NCI-H2227 treated with DMSO at 0.1 percent for 48 hours (cell line): ENCODE measurements around the gene PPM1H.
"Not testable (repeated sequence)": the region's sequence is repeated elsewhere in the genome, so short reads cannot be mapped to it uniquely, and the experiment has no call there.

Source experiments
- DNase-seq: peaks from one replicate; lab custom pipeline; 2025; lab: John Stamatoyannopoulos, UW

Gene PPM1H

DNA sequence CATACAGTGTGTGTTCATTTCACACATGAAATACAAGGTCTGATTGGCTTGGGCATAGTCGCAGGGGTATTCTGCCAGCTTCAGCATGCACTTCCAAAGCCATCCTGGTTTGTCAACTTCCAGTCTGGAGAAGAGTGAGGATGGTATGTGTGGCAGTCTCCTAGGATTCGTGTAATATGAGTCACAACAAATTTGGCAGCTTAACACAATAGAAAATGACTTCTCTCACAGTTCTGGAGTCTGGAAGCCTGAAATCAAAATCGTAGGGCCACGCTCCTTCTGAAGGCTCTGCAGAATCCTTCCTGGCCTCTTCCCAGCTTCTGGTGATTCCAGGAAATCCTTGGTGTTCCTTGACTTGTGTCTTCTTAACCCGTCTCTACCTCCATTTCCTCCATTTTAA lies 167.5 kb downstream of the PPM1H start:
- no peak for DNase-seq

DNA sequence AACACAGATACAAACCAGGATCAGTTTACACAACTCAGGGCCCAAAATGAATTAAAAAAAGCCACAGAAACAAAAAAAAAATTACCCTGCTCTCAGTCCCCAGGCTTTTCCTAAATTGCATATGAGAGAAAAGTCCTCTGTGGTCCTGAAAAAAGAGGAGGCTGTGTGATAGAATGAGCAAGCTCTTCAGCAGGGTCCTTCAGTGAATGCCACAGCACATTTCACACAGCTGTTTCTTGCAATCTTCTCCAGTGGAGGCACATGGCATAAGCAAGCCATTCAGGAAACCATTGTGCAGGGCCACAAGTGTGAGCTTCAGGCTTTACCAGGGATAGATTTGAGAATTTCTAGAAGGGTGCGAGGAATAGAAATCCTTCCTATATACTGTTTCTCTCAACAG lies 168.5 kb downstream of the PPM1H start:
- DNase-seq: no peak

DNA sequence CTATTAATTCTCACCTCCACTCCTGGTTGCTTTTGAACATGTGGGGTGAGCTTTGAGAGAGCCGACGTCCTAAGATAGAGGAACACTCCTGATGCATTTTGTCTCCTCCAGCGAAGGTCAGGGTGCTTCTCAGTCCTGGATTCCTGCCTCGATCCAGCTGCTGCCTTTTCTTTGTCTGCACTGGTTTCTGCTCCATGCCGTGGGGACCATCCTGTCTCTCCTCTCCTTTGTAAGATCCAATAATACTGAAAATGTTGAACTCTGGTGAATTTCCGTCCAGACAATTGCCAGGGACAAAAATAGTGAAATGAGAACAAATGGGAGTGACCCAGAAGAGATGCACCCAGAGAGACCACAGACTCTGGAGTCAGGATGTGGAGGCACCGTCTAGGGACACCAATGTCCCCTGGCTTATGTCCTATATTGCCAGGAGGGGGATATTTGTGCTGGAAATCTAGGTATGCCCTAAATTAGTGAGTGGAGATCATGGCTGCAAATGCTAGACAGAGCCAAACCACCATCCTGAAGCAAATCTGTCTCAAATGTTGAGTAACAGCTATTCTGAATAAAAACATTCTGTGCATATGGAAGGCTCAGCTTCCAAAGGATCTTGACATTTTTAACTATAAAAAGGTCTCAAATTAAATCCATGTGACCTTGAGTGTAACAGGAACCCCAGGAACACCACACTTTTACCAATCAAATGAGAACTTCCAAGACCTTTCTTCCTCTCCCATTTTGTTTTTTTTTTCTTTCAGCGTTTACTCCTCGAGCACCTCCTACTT lies 170.9 kb downstream of the PPM1H start:
- no peak for DNase-seq

- DNase-seq: no peak
Measured at GRCh38 chr12:62763312-62763711, 171.6 kb downstream of the PPM1H start.

DNA sequence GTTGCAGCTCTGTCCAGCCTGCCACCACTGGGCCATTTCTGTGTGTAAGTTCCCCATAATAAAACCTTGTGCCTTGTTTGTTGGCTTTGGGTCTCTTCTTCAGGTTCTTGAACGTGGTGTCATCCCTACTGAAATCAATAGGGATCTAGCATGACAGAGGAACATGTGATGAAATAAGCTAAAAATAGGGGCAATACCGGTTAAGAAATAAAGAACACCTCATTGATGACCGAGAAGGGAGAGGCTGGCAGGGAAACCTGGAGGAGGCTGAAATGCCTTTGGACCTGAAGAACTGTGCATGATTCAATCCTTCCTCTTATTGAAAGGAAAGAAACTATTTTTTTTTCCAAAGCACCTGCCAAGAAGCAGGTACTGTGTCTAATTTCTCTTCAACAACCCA lies 172.3 kb downstream of the PPM1H start:
- no peak for DNase-seq

GRCh38 chr12:62761658-62762057 lies 173.3 kb downstream of the PPM1H start:
- no peak for DNase-seq

DNA sequence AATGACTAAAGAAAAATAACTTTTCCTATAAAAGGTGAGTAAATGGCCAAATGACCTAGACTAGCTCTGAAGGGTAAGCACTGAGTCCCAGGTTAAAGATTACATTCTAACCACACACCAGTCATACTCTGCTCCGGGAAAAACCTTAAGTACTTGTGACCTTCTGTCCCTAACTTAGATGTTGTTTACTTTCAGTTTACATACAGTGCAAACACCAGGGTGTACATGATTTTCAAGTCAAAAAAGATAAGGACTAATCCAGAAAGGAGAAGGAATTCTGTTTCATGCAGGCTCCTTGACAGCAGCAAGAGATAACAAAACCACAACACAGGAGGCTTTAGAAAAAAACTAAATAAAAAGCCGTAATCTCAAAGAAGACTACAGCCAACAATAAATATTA lies 174.2 kb downstream of the PPM1H start:
- no peak for DNase-seq

GRCh38 chr12:62760341-62760740 lies 174.6 kb downstream of the PPM1H start:
- DNase-seq: not testable (repeated sequence)

DNA sequence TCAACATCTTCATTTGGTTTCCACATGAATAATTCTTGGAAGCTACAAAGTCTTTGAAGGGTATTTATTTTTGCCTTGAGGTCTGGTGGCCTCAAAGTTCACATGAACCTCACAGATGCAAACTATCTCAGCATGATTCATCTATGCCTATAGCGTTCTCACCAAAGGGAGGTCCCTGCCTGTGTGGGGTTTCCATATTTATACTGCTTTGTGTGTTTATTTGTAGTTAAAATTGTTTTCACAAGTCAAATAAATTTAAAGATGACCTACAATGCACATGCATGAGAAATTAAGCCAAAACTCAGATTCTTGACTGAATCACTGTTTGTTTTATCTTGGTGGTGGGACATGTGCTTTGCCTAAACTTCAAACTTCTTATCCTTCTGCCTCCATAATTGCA lies 176.7 kb downstream of the PPM1H start:
- DNase-seq: no peak

DNA sequence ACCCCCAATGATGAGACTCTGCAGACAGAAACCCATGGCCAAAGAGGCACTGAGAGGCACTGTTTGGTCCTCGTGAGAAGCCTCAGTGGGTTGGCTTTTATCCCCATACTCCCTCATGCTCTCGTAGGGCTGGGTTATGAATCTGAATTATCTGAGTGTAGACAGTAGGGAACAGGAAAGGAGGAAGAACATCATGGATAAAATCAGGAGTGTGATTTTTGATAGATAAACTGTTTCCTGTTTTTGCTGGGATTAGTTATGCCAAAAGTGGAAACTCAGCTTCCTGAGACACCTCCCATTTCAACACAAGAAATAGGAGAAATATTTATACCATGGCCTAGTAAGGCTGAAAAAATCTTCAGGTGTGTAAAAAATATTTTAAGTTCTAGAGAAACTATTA lies 177.9 kb downstream of the PPM1H start:
- no peak for DNase-seq

GRCh38 chr12:62754706-62755105 lies 180.2 kb downstream of the PPM1H start:
- no peak for DNase-seq

GRCh38 chr12:62751810-62752155 lies 183.2 kb downstream of the PPM1H start:
- DNase-seq: no peak

DNA sequence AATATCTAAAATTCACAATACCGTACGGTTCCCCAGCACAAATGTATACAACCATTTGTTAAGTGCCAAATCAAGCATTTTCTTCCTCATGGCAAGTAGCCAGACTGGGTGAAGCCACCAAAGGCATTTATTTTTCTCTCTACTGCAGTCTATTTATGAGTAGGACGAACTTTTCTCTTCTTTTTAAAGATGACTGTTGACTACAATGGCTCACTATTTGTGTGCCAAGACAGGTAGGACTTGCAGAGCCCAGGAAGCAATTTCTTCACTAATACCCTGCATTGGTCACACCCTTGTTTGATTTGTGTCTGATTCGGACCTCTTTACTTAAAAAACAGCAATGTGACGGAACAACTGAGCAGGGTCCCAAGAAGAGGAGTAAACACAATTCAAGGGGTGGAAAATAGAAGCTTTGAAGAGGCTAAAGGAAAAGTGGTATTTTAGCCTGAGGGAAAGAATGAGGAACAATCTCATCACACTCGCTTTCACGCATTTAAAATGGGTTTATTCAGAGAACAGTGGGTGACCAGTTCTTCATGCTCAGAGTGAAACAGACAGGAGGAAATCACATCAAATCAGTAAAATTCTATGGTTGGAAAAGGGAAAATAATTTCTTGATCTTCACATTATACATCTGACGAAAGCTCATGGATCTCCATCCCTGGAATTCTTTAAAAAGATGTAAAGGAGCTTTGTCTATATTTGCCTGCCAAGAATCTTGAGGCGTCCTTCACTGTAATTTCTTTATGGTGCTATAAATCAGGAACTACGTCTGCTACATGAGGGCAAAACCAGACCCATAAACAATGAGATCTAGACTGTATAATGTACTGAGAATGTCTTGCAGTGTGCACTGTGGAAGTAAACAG lies 183.8 kb downstream of the PPM1H start:
- DNase-seq: no peak

- DNase-seq: no peak
Measured at GRCh38 chr12:62749586-62749985, 185.4 kb downstream of the PPM1H start.

- DNase-seq: no peak
Measured at GRCh38 chr12:62748941-62749468, 185.9 kb downstream of the PPM1H start.

DNA sequence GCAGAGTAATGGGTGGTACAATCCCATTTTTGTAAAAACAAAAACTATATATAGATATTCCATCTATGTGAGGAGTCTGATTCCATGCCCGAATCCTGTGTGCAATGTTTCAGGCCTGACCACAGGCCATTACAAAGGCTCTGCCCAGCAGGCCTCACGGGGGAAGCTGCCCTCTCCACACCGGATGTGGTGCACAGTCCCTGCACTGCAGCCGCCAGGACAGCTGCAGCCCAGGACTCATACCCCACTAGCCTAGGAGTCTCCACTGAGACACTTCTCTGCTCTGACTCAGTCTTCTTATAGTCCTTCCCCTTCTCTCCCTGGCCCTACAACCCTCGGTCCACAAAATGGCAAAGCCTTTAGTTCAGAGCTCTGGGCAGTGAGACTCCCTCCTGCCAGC lies 190.4 kb downstream of the PPM1H start:
- DNase-seq: no peak

DNA sequence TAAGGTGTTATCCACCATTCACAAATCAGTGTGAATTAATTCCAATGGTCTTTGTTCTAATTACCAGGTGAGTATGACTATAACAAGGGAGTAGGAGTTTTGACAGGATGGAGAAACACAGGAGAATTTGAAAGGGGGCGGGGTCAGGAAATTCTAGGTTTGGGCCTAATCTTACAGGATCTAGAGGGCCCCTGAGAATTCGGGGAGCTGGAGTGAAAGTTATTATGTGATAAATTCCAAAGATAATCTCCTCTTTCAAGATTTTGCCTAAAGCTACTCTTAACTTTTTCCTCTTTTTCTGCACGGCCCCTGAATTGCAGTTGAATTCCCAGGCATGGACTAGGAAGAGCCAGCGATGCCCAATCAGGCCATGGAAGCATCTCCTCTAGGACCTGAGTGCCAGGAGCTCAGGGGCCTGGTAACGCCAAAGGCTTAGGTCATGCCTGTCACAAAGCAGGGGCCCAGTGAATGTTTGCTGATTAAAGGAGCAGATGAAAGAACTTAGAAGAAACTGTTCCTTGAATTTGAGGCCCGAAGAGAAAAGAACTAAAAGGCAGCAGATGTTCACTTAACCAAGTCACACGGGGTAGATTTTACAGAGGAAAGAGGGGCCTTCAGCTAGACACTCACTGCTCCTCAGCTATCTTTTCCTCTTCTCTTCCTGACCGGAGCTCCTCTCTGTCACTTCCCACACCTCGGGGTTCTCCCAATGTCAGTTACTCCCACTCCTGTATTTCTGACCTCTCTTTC lies 195.5 kb downstream of the PPM1H start:
- no peak for DNase-seq

DNA sequence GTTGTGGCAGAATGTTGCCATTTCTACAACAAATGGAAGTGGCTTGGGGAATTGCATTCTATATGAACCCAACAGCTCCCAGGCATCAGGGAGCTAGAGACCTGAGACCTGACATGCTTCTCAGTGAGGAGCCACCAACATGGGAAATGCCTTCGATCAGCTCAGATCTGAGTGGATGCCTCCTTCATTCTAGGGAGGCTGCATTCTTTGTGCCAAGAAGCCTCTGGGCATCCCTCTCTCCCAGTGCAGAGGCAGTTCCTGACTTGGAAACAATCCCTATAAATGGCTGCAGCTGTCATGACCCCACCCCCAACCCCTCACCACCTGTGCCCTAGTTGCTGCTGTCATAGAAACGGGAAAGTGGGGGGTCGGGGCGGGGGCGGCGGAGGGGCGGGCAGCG lies 196.3 kb downstream of the PPM1H start:
- no peak for DNase-seq

DNA sequence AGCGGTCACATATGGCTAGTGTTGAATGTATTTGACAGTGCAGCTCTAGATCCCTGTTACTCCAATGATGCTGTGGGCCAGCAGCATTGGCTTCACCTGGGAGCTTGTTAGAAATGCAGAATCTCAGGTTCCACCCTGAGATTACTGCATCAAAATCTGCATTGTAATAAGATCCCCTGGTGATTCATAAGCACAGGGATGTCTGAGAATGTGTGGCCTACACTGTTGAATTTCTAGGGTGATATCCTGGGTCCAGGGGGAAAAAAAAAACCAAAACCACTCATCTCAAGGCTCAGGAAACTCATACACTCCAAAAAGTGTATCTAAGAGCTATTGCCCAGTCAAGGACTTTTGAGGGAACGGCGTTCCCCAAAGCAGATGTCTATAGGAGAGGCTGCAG lies 196.8 kb downstream of the PPM1H start:
- DNase-seq: no peak

- no peak for DNase-seq
Measured at GRCh38 chr12:62737615-62738014, 197.3 kb downstream of the PPM1H start.

GRCh38 chr12:62737188-62737587 lies 197.8 kb downstream of the PPM1H start:
- no peak for DNase-seq

GRCh38 chr12:62736596-62736995 lies 198.4 kb downstream of the PPM1H start:
- no peak for DNase-seq
